ENCODE data around the gene PCCB.

The PCCB gene

GRCh38 chr3:136377508-136377907, 127.4 kb downstream of the PCCB start (continued):
- no peak for TF ChIP-seq ZNF18 (tag by site-specific recombination; IDR thresholded peaks at IDR 0.05)

- ChIA-PET POLR2A (no interaction called here), CTCF (no interaction called here)
- Histone ChIP-seq H3K36me3 (ENCODE audit: control insufficient read depth in 2 of 2, insufficient read depth in 1 of 2, low read length in 2 of 2) (peaks cover 0 to 4% of the 10 kb centered on the region in 2 experiments; a peak in 2 of 3 replicates), H3K27ac (ENCODE audit: extremely low read depth, low read depth, low read length) (no peak overlapping the region), H3K4me1 (ENCODE audit: control insufficient read depth, insufficient read depth, low read length) (no peaks in the 10 kb centered on the region), H3K9me3 (ENCODE audit: control insufficient read depth, insufficient read depth, low read depth, low read length) (no peaks in the 10 kb centered on the region), H3K4me3 (ENCODE audit: low read depth, low read length) (no peak overlapping the region)
- TF ChIP-seq ZSCAN16 (tag by site-specific recombination; IDR thresholded peaks at IDR 0.05) (no peak), SALL2 (tag by site-specific recombination; IDR thresholded peaks at IDR 0.05; ENCODE audit: borderline replicate concordance) (no peak), ZNF175 (tag by site-specific recombination; IDR thresholded peaks at IDR 0.05) (no peak), ZNF585B (tag by site-specific recombination; IDR thresholded peaks at IDR 0.05) (no peak), BCL11A (tag by site-specific recombination; IDR thresholded peaks at IDR 0.05; ENCODE audit: low read depth) (no peak), RBAK (tag by site-specific recombination; IDR thresholded peaks at IDR 0.05) (no peak), ZNF18 (tag by site-specific recombination; IDR thresholded peaks at IDR 0.05) (no peak), ZBTB10 (tag by site-specific recombination; IDR thresholded peaks at IDR 0.05) (no peak)
These were observed 127.9 kb downstream of the PCCB start for GRCh38 chr3:136378011-136378410.

Data from HEK293 (cell line).